Endothelial cell of umbilical vein (primary cell): ENCODE data around the gene LPP. TPM values are rescaled to one million over a fixed set of nuclear protein-coding genes. Genes with fewer than 3 reads are reported as not detected.

Experiments used
- BruUV-seq: library from RNA; stranded (reverse); fragments of 400-500 nt; replicated peaks from 2 replicates; lab custom pipeline; 2021; lab: Mats Ljungman, UMichigan
- CTCF ChIA-PET: fragments of 300-600, 350-600 bp; sonication (Branson Sonifier 250); formaldehyde crosslinking; loops from one replicate; lab custom pipeline; 2021; ENCODE audit warnings: antibody characterized with exemption, inconsistent platforms; lab: Charles Lee
- POLR2A ChIA-PET: fragments of 300-600, 350-600 bp; sonication (Branson Sonifier 250); formaldehyde crosslinking; loops from one replicate; lab custom pipeline; 2021; ENCODE audit warnings: antibody characterized with exemption, inconsistent platforms; lab: Charles Lee
- DNase-seq: peaks from one replicate; pipeline ENCODE4 v3.0.0-alpha.2; 2011; ENCODE audit warnings: low read depth, low spot score
- FAIRE-seq: peaks from 2 replicates; lab custom pipeline; 2011; peaks lifted over from hg19 to GRCh38; lab: Jason Lieb, UNC
- H2AFZ ChIP-seq: 2 replicates; pipeline ENCODE4 v1.6.0; 2012; ENCODE audit warnings: low read depth, low read length, control low read depth, inconsistent platforms
- H3K27ac ChIP-seq: 2 replicates; pipeline ENCODE4 v1.5.1; 2011; ENCODE audit warnings: low read depth, mild to moderate bottlenecking, control low read depth, low read length, moderate library complexity; ENCODE audit not compliant: insufficient read depth
- H3K27me3 ChIP-seq, 2 experiments: 2 replicates each; pipeline versions ENCODE4 v1.6.0 to v1.6.1; 2011; ENCODE audit warnings: low read length in 2 of 2, mixed read lengths in 1 of 2; ENCODE audit not compliant: control insufficient read depth in 2 of 2, insufficient read depth in 2 of 2
- H3K36me3 ChIP-seq, 2 experiments: 2 replicates in 1 of 2; 3 replicates in 1 of 2; pipeline ENCODE4 v1.5.1; 2011; ENCODE audit warnings: low read length in 2 of 2, mild to moderate bottlenecking in 1 of 2, moderate library complexity in 1 of 2; ENCODE audit not compliant: control insufficient read depth in 2 of 2, insufficient read depth in 2 of 2; ENCODE audit errors: extremely low read depth in 1 of 2
- H3K4me1 ChIP-seq: 3 replicates; pipeline ENCODE4 v1.5.1; 2011; ENCODE audit warnings: mild to moderate bottlenecking, low read length; ENCODE audit not compliant: control insufficient read depth, insufficient read depth; ENCODE audit errors: extremely low read depth
- H3K4me2 ChIP-seq: 2 replicates; pipeline ENCODE4 v1.6.1; 2011; ENCODE audit warnings: low read length, control low read depth, mixed read lengths; ENCODE audit not compliant: insufficient read depth
- H3K4me3 ChIP-seq, 3 experiments: fragments of 200-600 bp in 1 of 3; sonication (generic), shearing (Covaris generic) in 1 of 3; replicated peaks in 1 of 3; 2 replicates each; pipeline ENCODE4 v1.5.1; 2011 to 2016; ENCODE audit warnings: control low read depth in 3 of 3, low read length in 3 of 3, mild to moderate bottlenecking in 2 of 3, inconsistent platforms in 1 of 3, low read depth in 1 of 3, moderate library complexity in 1 of 3; ENCODE audit not compliant: insufficient read depth in 1 of 3
- H3K79me2 ChIP-seq: 2 replicates; pipeline ENCODE4 v1.6.0; 2012; ENCODE audit warnings: low read length, inconsistent platforms; ENCODE audit not compliant: control insufficient read depth, insufficient read depth
- H3K9ac ChIP-seq: replicated peaks from 2 replicates; pipeline ENCODE3; 2011; ENCODE audit warnings: low read length, control low read depth; ENCODE audit not compliant: insufficient read depth; ENCODE audit errors: extremely low read depth
- H3K9me1 ChIP-seq: replicated peaks from 3 replicates; pipeline ENCODE4 v1.6.0; 2011; ENCODE audit warnings: mild to moderate bottlenecking, low read length; ENCODE audit not compliant: control insufficient read depth, insufficient read depth; ENCODE audit errors: extremely low read depth
- H3K9me3 ChIP-seq: replicated peaks from 2 replicates; pipeline ENCODE4 v1.5.1; 2012; ENCODE audit warnings: low read length, inconsistent platforms; ENCODE audit not compliant: control insufficient read depth, insufficient read depth
- H4K20me1 ChIP-seq: replicated peaks from 2 replicates; pipeline ENCODE3; 2011; ENCODE audit warnings: mild to moderate bottlenecking, low read length; ENCODE audit not compliant: control insufficient read depth, insufficient read depth; ENCODE audit errors: extremely low read depth
- EZH2 ChIP-seq: IDR thresholded peaks from 2 replicates; pipeline ENCODE4 v1.6.1; 2012; ENCODE audit warnings: borderline replicate concordance, low read depth, mild to moderate bottlenecking, moderate library complexity, low read length, inconsistent platforms; ENCODE audit not compliant: severe bottlenecking
- FOS ChIP-seq: IDR thresholded peaks from 2 replicates; pipeline ENCODE4 v1.6.1; 2011; ENCODE audit warnings: mild to moderate bottlenecking, low read length, moderate library complexity, borderline replicate concordance; ENCODE audit not compliant: insufficient read depth
- GATA2 ChIP-seq: IDR thresholded peaks from 2 replicates; pipeline ENCODE4 v1.7.0; 2011; ENCODE audit warnings: low read depth, mild to moderate bottlenecking, moderate library complexity, mixed read lengths, low read length; ENCODE audit not compliant: insufficient read length, insufficient read depth
- JUN ChIP-seq: IDR thresholded peaks from 2 replicates; pipeline ENCODE4 v1.6.1; 2011; ENCODE audit warnings: borderline replicate concordance, low read depth; ENCODE audit not compliant: insufficient read length, insufficient read depth
- MAX ChIP-seq: IDR thresholded peaks from 2 replicates; pipeline ENCODE4 v1.6.1; 2011; ENCODE audit not compliant: insufficient read depth, insufficient read length
- MYC ChIP-seq: IDR thresholded peaks from one replicate; pipeline ENCODE4 v1.6.1; 2011; ENCODE audit warnings: mild to moderate bottlenecking, low read depth, low read length
- POLR2A ChIP-seq: IDR thresholded peaks from 2 replicates; pipeline ENCODE4 v1.6.1; 2012; ENCODE audit warnings: low read depth, mild to moderate bottlenecking, control low read depth, low read length
- POLR2AphosphoS5 ChIP-seq: IDR thresholded peaks from 2 replicates; pipeline ENCODE4 v1.6.1; 2012; ENCODE audit warnings: low read depth, mild to moderate bottlenecking, control low read depth, low read length, moderate library complexity; ENCODE audit not compliant: insufficient read depth
- dilution Hi-C: fragments of 300-500 bp; cut with MboI; formaldehyde crosslinking; loops from one replicate; pipeline ENCODE4 v1.15.0; 2019; ENCODE audit warnings: low sequenced_read_pairs; ENCODE audit not compliant: extremely low pct_ligation_motif_present
- intact Hi-C: fragments of 100-400 bp; cut with micrococcal nuclease; formaldehyde crosslinking; loops from one replicate; pipeline ENCODE4 v1.10.0; 2022
- polyA plus RNA-seq, 4 experiments: library from polyadenylated mRNA; depleted of rRNA in 3 of 4; stranded (reverse) in 3 of 4; unstranded in 1 of 4; fragments of >200 nt; gene quantifications; 2 replicates each; pipeline versions ENCODE4 v1.2.1 to v1.2.3, GENCODE V29; 2011 to 2012; ENCODE audit warnings: missing spikeins in 1 of 4
- total RNA-seq: library from RNA; stranded (reverse); gene quantifications from 2 replicates; pipeline ENCODE4 v1.2.3, GENCODE V29; 2021
- TF ChIP-seq, protein P1 (sequence below), 2 donors: IDR thresholded peaks; 1 replicate in 1 of 2; 2 replicates in 1 of 2; pipeline ENCODE4 v1.5.1; 2011; ENCODE audit warnings: low read length in 2 of 2, mild to moderate bottlenecking in 2 of 2, moderate library complexity in 2 of 2, control low read depth in 1 of 2, inconsistent platforms in 1 of 2, low read depth in 1 of 2; ENCODE audit not compliant: insufficient read depth in 1 of 2; ENCODE audit errors: extremely low read depth in 1 of 2

LPP gene
- total and polyA plus RNA-seq, 2 donors (not counting 3 experiments of a cell fraction or from before 2014, with no cell fraction given) = 16.9 to 153 TPM

- DNase-seq = no peak
- Histone ChIP-seq H3K9me3 (no peaks in the 10 kb centered on the region), H3K4me1 (no peaks in the 10 kb centered on the region), H3K36me3 (no peaks in the 10 kb centered on the region), H3K9me1 (no peaks in the 10 kb centered on the region), H3K4me3 (no peak overlapping the region), H2AFZ (no peak overlapping the region), H3K27ac (no peak overlapping the region), H3K4me2 (no peak overlapping the region), H3K9ac (no peak overlapping the region), H3K27me3 (no peaks in the 10 kb centered on the region), H4K20me1 (no peaks in the 10 kb centered on the region), H3K79me2 (no peaks in the 10 kb centered on the region)
- intact Hi-C loops (no loop called here), dilution Hi-C loops (no loop called here)
- CTCF ChIA-PET = interaction anchor here (1.4 to 1.5 kb wide), 2 partner anchors 74 to 981 kb away, joined by 3 to 4 read pairs; no protein-coding TSS in a partner anchor
- no peak for FAIRE-seq
- POLR2A ChIA-PET = no interaction called here
- BruUV-seq = no TSS peak
- TF ChIP-seq, protein P1, sequence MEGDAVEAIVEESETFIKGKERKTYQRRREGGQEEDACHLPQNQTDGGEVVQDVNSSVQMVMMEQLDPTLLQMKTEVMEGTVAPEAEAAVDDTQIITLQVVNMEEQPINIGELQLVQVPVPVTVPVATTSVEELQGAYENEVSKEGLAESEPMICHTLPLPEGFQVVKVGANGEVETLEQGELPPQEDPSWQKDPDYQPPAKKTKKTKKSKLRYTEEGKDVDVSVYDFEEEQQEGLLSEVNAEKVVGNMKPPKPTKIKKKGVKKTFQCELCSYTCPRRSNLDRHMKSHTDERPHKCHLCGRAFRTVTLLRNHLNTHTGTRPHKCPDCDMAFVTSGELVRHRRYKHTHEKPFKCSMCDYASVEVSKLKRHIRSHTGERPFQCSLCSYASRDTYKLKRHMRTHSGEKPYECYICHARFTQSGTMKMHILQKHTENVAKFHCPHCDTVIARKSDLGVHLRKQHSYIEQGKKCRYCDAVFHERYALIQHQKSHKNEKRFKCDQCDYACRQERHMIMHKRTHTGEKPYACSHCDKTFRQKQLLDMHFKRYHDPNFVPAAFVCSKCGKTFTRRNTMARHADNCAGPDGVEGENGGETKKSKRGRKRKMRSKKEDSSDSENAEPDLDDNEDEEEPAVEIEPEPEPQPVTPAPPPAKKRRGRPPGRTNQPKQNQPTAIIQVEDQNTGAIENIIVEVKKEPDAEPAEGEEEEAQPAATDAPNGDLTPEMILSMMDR (IDR thresholded peaks at IDR 0.05; ENCODE audit: extremely low read depth in 1 of 2, insufficient read depth in 1 of 2, low read depth in 1 of 2, low read length in 2 of 2) = no peak
- TF ChIP-seq FOS = no peak
- no peak for TF ChIP-seq POLR2AphosphoS5
- no peak for TF ChIP-seq POLR2A
- TF ChIP-seq MYC = no peak
- TF ChIP-seq JUN = no peak
- TF ChIP-seq MAX = no peak
- no peak for TF ChIP-seq EZH2
- TF ChIP-seq GATA2 = no peak
These were observed 568.0 kb downstream of the LPP start for GRCh38 chr3:188721990-188722389.
